IPS-20b (cell line): ENCODE results near the gene KLK6.
A peak's percentile ranks its signal among the peaks of the same experiment; 100 is the strongest.

Source experiments
- H3K27ac ChIP-seq: one replicate; pipeline ENCODE4 v1.5.1; 2013; ENCODE audit warnings: low read length
- H3K27me3 ChIP-seq: 2 replicates; pipeline ENCODE4 v1.6.1; 2013; ENCODE audit warnings: mild to moderate bottlenecking, low read length, inconsistent platforms; ENCODE audit not compliant: insufficient read depth
- H3K36me3 ChIP-seq: 2 replicates; pipeline ENCODE4 v1.6.1; 2013; ENCODE audit warnings: low read depth, mild to moderate bottlenecking, inconsistent platforms, low read length, moderate library complexity; ENCODE audit not compliant: insufficient read depth
- H3K4me1 ChIP-seq: 2 replicates; pipeline ENCODE4 v1.6.1; 2013; ENCODE audit warnings: mild to moderate bottlenecking, control low read depth, inconsistent platforms, low read length, moderate library complexity; ENCODE audit not compliant: insufficient read depth
- H3K4me3 ChIP-seq: 2 replicates; pipeline ENCODE4 v1.5.1; 2013; ENCODE audit warnings: mild to moderate bottlenecking, low read length, inconsistent platforms
- H3K9ac ChIP-seq: 2 replicates; pipeline ENCODE4 v1.6.1; 2013; ENCODE audit warnings: low read depth, mild to moderate bottlenecking, inconsistent platforms, low read length, moderate library complexity
- H3K9me3 ChIP-seq: 2 replicates; pipeline ENCODE4 v1.6.1; 2013; ENCODE audit warnings: mild to moderate bottlenecking, low read depth, low read length, inconsistent platforms; ENCODE audit not compliant: insufficient read depth

The KLK6 gene

DNA sequence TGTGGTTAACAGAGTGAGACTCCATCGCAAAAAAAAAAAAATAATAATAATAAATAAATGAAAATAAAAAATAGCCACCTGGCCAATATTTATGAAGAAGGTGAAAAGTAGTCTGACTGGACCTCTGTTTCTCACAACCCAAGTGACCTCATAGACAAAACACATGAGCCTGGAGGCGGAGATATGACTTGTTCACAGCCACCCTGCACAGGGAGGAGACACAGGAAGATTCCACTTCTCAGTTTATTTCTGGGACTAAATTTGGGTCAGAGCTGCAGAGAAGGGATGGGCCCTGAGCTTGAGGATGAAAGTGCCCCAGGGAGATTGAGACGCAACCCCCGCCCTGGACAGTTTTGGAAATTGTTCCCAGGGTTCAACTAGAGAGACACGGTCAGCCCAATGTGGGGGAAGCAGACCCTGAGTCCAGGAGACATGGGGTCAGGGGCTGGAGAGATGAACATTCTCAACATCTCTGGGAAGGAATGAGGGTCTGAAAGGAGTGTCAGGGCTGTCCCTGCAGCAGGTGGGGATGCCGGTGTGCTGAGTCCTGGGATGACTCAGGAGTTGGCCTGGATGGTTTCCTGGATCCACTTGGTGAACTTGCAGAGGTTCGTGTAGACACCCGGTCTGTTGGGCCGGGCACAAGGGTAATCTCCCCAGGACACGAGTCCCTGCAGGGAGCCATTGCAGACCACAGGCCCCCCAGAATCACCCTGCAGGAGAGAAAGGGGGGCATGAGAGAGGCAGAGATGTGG is 26.1 kb downstream of the KLK6 start:
- H3K4me3 ChIP-seq = no peak overlapping the region
- H3K27ac ChIP-seq = no peak overlapping the region

DNA sequence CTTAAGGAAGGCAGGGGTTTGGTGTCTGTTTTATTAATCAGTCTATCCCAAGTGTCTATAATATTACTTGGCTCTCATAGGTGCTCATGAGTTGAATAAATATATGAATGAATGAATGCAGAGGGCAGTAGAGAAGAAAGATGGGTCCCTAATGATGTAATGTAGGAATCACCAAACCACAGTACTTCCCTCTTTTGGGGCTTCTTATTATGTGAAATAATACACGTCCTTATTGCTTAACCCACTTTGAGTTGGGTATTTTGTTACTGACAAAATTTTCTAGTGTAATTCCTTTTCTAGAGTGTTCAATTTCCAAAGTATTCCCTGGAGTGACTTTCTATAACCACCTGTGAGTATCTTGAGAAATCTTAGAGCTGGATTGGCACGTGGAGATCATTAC is 29.8 kb downstream of the KLK6 start:
- Histone ChIP-seq H3K27ac (no peak overlapping the region), H3K4me1 (no peaks in the 10 kb centered on the region), H3K9ac (no peak overlapping the region), H3K27me3 (no peaks in the 10 kb centered on the region), H3K4me3 (no peak overlapping the region), H3K9me3 (no peaks in the 10 kb centered on the region; the same call in 1 of the 2 replicates), H3K36me3 (no peaks in the 10 kb centered on the region)

More for the DNA sequence above, 26.1 kb downstream of the KLK6 start:
- H3K27me3 ChIP-seq = no peaks in the 10 kb centered on the region
- peaks cover 5% of the 10 kb centered on the region; the same call in 1 of the 2 replicates for H3K9me3 ChIP-seq
- H3K4me1 ChIP-seq = no peaks in the 10 kb centered on the region
- H3K36me3 ChIP-seq = no peaks in the 10 kb centered on the region
- no peak overlapping the region for H3K9ac ChIP-seq

DNA sequence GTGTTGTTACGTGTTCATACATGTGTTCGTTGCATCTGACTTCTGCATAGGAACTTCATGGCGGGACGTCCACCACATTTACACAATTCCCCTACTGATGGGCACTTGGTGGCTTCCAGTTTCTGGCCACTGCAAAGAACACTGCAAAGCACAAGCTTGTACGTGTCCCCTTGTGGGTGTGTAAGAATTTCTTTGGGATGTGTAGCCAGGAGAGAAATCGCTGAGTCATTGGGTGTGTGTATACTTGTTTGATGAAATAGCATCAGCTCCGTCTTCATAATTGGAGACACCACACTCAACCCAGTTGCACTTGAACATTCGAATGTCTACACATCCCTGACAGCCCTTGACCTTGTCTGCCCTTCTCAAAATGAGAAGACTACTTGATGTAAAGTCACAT is 35.8 kb downstream of the KLK6 start:
- no peaks in the 10 kb centered on the region for H3K4me1 ChIP-seq
- H3K27ac ChIP-seq = no peak overlapping the region
- H3K4me3 ChIP-seq = no peak overlapping the region
- peaks cover 3% of the 10 kb centered on the region; the same call in 1 of the 2 replicates for H3K27me3 ChIP-seq
- no peaks in the 10 kb centered on the region for H3K9me3 ChIP-seq
- no peaks in the 10 kb centered on the region for H3K36me3 ChIP-seq
- no peak overlapping the region for H3K9ac ChIP-seq

DNA sequence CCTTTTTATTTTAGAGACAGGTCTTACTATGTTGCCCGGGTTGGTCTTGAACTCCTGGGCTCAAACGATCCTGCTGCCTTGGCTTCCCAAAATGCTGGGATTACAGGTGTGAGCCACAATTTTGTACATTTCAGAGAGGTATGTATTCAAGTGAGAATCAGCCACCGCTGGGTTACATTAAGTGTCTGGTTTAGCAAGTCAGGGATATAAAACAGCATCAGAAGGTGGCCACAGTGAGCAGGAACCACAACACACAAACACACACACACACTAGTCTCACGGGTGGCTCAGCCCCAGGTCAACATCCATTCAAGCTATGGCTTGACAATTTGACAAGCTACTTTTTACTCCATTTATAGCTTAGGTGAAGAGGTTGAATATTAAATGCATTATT is 36.7 kb downstream of the KLK6 start:
- Histone ChIP-seq H3K9me3 (no peaks in the 10 kb centered on the region), H3K4me3 (no peak overlapping the region), H3K27ac (no peak overlapping the region), H3K4me1 (no peaks in the 10 kb centered on the region), H3K27me3 (peaks cover 3% of the 10 kb centered on the region; the same call in 1 of the 2 replicates), H3K9ac (no peak overlapping the region), H3K36me3 (no peaks in the 10 kb centered on the region)

DNA sequence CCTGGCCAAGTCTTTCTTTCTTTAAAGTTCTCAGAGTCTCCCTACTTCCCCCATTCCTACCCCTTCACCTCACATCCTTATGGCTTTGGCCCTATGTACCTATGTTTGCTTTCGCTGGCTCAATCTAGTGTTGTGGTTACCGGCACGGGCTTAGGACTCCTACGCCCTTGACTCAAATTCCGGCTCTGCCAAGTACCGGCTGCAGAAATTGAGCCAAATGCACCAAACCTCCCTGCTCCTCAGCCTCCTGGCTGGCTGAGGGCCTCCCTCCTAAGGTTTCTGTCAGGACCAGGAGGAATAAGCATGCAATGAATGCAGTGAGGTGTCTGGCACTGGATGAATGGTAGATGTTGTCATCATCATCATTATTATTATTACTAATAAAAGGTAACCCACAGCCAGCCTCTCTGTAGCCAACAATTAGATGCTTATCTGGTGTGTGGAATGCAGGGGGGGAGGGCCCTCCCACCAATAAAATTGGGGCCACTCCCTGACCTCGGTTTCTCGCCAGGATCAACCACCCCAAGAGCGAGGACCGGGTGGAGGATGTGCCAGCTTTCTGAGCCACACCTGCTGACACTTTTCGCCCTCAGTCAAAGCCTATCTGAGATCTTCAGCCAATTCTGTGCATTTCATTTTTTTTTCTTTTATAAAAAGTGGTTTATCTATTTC is 37.2 kb downstream of the KLK6 start:
- Histone ChIP-seq H3K27ac (no peak overlapping the region), H3K4me3 (no peak overlapping the region), H3K9ac (no peak overlapping the region), H3K9me3 (no peaks in the 10 kb centered on the region), H3K27me3 (peaks cover 3% of the 10 kb centered on the region; the same call in 1 of the 2 replicates), H3K4me1 (no peaks in the 10 kb centered on the region), H3K36me3 (no peaks in the 10 kb centered on the region)

DNA sequence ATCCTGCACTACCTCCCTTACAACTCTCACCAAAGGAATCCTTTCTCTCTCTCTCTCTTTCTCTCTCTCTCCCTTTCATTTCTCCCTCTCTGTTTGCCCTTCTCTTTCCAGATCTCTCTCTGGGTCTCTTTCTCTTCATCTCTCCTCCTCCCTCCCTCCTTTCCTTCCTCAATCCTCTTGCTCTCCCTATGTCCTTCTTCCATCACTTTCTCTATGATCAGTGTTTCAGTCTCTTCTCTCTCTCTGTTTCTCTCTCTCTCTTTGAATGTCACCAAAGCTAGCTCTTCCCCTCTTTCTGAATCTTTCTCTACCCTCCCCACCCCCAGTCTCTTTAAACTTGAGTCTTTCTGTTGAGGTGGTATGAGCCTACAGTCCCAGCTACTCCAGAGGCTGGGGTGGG is 38.4 kb downstream of the KLK6 start:
- Histone ChIP-seq H3K36me3 (no peaks in the 10 kb centered on the region), H3K4me3 (no peak overlapping the region), H3K4me1 (no peaks in the 10 kb centered on the region), H3K9ac (no peak overlapping the region), H3K27me3 (peaks cover 3% of the 10 kb centered on the region; the same call in 1 of the 2 replicates), H3K27ac (no peak overlapping the region), H3K9me3 (no peaks in the 10 kb centered on the region)

DNA sequence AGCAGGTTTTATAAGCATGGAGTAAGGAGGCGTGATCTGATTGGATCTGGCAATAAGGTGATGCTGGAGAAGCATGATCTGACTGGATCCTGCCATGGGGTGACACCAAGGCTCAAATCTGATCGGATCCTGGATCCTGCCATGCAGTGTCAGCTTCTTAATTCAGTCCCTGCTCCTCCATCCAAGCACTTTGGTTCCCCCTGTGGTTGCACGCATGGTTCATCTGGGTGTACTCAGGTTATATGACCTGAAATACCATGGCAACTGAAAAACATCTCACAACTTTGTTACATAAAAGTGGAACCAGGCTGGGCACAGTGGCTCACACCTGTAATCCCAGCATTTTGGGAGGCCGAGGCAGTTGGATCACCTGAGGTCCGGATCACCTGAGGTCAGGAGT is 40.6 kb downstream of the KLK6 start:
- Histone ChIP-seq H3K27ac (no peak overlapping the region), H3K9ac (no peak overlapping the region), H3K27me3 (peaks cover 3% of the 10 kb centered on the region; the same call in 1 of the 2 replicates), H3K4me1 (no peaks in the 10 kb centered on the region), H3K4me3 (no peak overlapping the region), H3K9me3 (no peaks in the 10 kb centered on the region), H3K36me3 (no peaks in the 10 kb centered on the region)

DNA sequence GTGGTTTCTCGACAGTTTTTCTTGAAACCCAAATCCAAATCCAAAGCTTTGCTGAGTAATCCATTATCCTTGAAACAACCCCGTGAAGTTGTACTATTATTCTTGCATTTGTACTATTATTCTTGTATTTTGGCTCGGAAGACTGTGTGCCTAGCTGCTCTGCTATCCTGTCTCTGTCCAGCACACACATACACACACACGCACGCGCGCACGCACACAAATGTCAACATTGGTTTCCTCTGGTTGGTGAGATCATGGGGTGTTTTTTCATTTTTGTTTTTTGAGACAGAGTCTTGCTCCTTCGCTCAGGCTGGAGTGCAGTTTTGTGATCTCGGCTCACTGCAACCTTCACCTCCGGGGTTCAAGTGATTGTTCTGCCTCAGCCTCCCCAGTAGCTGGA is 43.2 kb downstream of the KLK6 start:
- Histone ChIP-seq H3K27me3 (peaks cover 13% of the 10 kb centered on the region; the same call in 1 of the 2 replicates), H3K36me3 (no peaks in the 10 kb centered on the region), H3K4me1 (peaks cover 7% of the 10 kb centered on the region; the same call in 1 of the 2 replicates), H3K9ac (no peak overlapping the region), H3K9me3 (no peaks in the 10 kb centered on the region), H3K27ac (no peak overlapping the region), H3K4me3 (no peak overlapping the region)

DNA sequence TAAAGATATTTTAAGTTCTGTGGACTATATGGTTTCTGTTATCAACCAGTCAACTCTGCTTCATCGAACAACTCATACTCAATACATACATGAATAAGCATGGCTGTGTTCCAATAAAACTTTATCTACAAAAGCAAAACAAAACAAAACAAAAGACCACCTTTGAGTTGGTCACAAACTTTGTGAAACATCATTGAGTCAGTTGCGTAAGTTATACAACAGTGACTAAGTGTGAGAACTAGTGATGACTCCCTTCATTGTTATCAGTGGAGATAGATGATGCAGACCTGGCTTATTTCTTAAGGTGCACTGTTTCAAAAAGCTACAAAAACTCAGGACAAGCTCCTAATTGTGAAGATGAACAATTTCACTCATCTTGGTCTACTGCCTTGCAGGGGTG is 43.7 kb downstream of the KLK6 start:
- Histone ChIP-seq H3K4me1 (peaks cover 7% of the 10 kb centered on the region; the same call in 1 of the 2 replicates), H3K9ac (no peak overlapping the region), H3K27ac (no peak overlapping the region), H3K9me3 (no peaks in the 10 kb centered on the region), H3K36me3 (no peaks in the 10 kb centered on the region), H3K27me3 (peaks cover 13% of the 10 kb centered on the region; the same call in 1 of the 2 replicates), H3K4me3 (no peak overlapping the region)

DNA sequence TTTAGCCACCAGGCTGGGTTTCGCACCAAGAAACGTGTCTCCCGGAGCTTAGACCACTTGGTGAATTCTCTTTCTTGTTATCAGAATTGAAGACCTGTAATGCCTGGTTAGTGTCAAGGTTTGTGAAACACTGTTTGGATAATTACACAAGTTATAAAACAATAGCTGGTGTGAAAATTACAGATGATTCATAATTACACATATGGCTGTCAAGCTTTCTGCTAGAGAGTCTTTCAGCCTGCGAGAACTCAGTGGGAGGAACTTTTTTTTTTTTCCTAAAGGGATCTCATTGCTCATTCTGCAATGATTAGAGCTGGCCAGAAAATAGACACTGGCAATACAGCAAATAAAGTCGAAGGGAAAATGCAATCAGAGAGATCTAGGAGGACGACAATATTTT is 44.8 kb downstream of the KLK6 start:
- no peaks in the 10 kb centered on the region for H3K9me3 ChIP-seq
- no peak overlapping the region for H3K4me3 ChIP-seq
- H3K27ac ChIP-seq = no peak overlapping the region
- H3K9ac ChIP-seq = no peak overlapping the region
- H3K4me1 ChIP-seq = peaks cover 7% of the 10 kb centered on the region; the same call in 1 of the 2 replicates
- peaks cover 20% of the 10 kb centered on the region for H3K27me3 ChIP-seq
- no peaks in the 10 kb centered on the region for H3K36me3 ChIP-seq

DNA sequence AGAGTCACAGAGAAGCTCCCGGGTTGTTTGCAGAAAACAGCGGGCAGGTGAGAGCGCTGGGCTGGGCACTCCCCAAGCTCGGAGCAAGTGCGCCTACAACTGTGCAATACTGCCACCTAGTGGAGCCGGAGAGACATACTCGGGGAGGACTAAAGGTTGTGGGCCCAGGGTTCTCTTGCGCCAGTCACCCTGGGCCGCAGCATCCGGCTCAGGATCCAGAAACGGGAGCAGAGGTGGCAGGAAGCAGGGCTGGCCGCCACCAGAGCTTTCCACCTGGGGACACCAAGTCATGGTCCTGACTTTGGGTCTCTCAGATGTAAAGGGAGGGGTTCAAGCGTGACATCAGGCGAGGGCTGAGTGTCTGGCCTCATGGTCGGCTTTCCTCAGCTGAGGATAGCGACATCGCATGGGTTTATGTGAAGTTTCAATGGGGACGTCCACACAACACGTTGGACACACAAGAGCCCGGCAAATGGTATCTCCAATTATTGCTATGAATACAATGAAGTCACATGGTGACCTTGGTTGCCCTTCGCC is 47.0 kb downstream of the KLK6 start:
- H3K4me3 ChIP-seq = peak overlapping the region; percentile 6; the same call in 1 of the 2 replicates
- H3K27ac ChIP-seq = no peak overlapping the region
- H3K9me3 ChIP-seq = no peaks in the 10 kb centered on the region
- H3K9ac ChIP-seq = no peak overlapping the region
- H3K4me1 ChIP-seq = peaks cover 7% of the 10 kb centered on the region; the same call in 1 of the 2 replicates
- no peaks in the 10 kb centered on the region for H3K36me3 ChIP-seq
- peaks cover 25% of the 10 kb centered on the region for H3K27me3 ChIP-seq
